Right lobe of liver (tissue), 6 donors: Measurements from ENCODE around the gene VPS8. TPM values are rescaled to one million over a fixed set of nuclear protein-coding genes. Genes with fewer than 3 reads are reported as not detected.

ENCODE experiments used
- ATAC-seq, 4 donors: fragments of 200-7000 bp; cut with Tn5 transposase; one replicate each; pipeline ENCODE4 v1.9.1; 2020; ENCODE audit warnings: mild to moderate bottlenecking in 4 of 4, moderate library complexity in 4 of 4
- DNase-seq, 3 donors: peaks; one replicate each; pipeline ENCODE4 v3.0.0-alpha.2; 2020
- H3K27ac ChIP-seq, 3 donors: fragments of 200-600 bp; one replicate each; pipeline ENCODE4 v1.8.0; 2022
- H3K27me3 ChIP-seq, 2 donors: fragments of 200-600 bp; one replicate each; pipeline ENCODE4 v1.8.0; 2022
- H3K36me3 ChIP-seq, 4 donors: fragments of 200-600 bp; sonication (generic) in 1 of 4; one replicate each; pipeline versions ENCODE4 v1.5.1 to v1.8.0; 2017 to 2022; ENCODE audit warnings: control low read depth in 1 of 4
- H3K4me1 ChIP-seq, 4 donors: fragments of 200-600 bp; sonication (generic) in 1 of 4; one replicate each; pipeline versions ENCODE4 v1.5.1 to v1.8.0; 2017 to 2022; ENCODE audit warnings: control low read depth in 1 of 4
- H3K4me3 ChIP-seq, 3 donors: fragments of 200-600 bp; one replicate each; pipeline ENCODE4 v1.8.0; 2022
- H3K9me3 ChIP-seq, 4 donors: fragments of 200-600 bp; sonication (generic) in 1 of 4; one replicate each; pipeline versions ENCODE4 v1.5.1 to v1.8.0; 2017 to 2022; ENCODE audit warnings: control low read depth in 1 of 4
- CTCF ChIP-seq, 4 donors: fragments of 200-600 bp in 3 of 4; fragments of 450-650 bp in 1 of 4; IDR thresholded peaks; one replicate each; pipeline versions ENCODE4 v1.5.1 to v1.8.0; 2016 to 2022; ENCODE audit warnings: antibody characterized with exemption in 4 of 4, mild to moderate bottlenecking in 2 of 4
- POLR2A ChIP-seq: fragments of 450-650 bp; IDR thresholded peaks from one replicate; pipeline ENCODE4 v1.6.1; 2017; ENCODE audit warnings: antibody characterized with exemption, mild to moderate bottlenecking
- WGBS: methylation state at CpG from one replicate; pipeline ENCODE4 v1.1.6; 2018; ENCODE audit warnings: low coverage, low lambda C conversion rate; ENCODE audit not compliant: insufficient coverage; ENCODE audit errors: missing lambda C conversion rate; 5-methylcytosine and 5-hydroxymethylcytosine counted together
- intact Hi-C, 2 donors: fragments of 100-400 bp; cut with DNase I; formaldehyde crosslinking; loops; one replicate each; pipeline versions ENCODE4 v1.11.2 to v1.14.1; 2022
- total RNA-seq, 6 experiments: library from RNA; depleted of rRNA in 2 of 6; stranded (reverse); fragments of >200 nt in 2 of 6; fragmentation: NEBNext Ultra II Directional in 3 of 6; extraction: Animal tissue kit (Norgen Biotek cat#: 25700) in 3 of 6; gene quantifications; one replicate each; pipeline versions ENCODE4 v1.1.0 to v1.2.4, GENCODE V29; 2016 to 2023
- donor health status: DM: no; HTN: yes; CAD: no.
- donor health status: DM: no; HTN: no; CAD: no.
- donor health status: DM: no; HTN: no; CAD: no.
- donor health status: DM: no; HTN: yes; CAD: no.
- donor health status: DM: no; HTN: yes; CAD: no.

Gene VPS8
- total RNA-seq, 6 experiments from 2014 or later = 20.4 to 24.5 (median 21.3) TPM

- Histone ChIP-seq H3K4me3 (no peak overlapping the region), H3K27ac (no peak overlapping the region), H3K4me1 (no peaks in the 10 kb centered on the region), H3K27me3 (no peaks in the 10 kb centered on the region), H3K9me3 (no peaks in the 10 kb centered on the region), H3K36me3 (no peaks in the 10 kb centered on the region)
- TF ChIP-seq POLR2A (no peak), CTCF (IDR thresholded peaks at IDR 0.05) (no peak)
- intact Hi-C loops = no loop called here
- no peak for ATAC-seq
- 67% methylated on average over 2 of the region's 2 CpGs for WGBS
- DNase-seq = no peak
Observed at GRCh38 chr3:185058796-185059195, 246.8 kb downstream of the VPS8 start.

GRCh38 chr3:185059766-185060165 lies 247.8 kb downstream of the VPS8 start:
- ATAC-seq = peak in 2 of 4 donors; percentile 21 to 39

GRCh38 chr3:185060655-185061054 lies 248.7 kb downstream of the VPS8 start:
- no CpG with 5 or more reads among the region's 2 CpGs for WGBS
- Histone ChIP-seq H3K9me3 (no peaks in the 10 kb centered on the region), H3K4me1 (no peaks in the 10 kb centered on the region), H3K36me3 (no peaks in the 10 kb centered on the region), H3K27ac (no peak overlapping the region), H3K4me3 (no peak overlapping the region), H3K27me3 (no peaks in the 10 kb centered on the region)
- TF ChIP-seq POLR2A (no peak), CTCF (IDR thresholded peaks at IDR 0.05) (no peak)
- no peak for ATAC-seq
- intact Hi-C loops = no loop called here
- no peak for DNase-seq

More at GRCh38 chr3:185059766-185060165, 247.8 kb downstream of the VPS8 start:
- Histone ChIP-seq H3K36me3 (no peaks in the 10 kb centered on the region), H3K27me3 (no peaks in the 10 kb centered on the region), H3K9me3 (no peaks in the 10 kb centered on the region), H3K4me3 (no peak overlapping the region), H3K4me1 (no peaks in the 10 kb centered on the region), H3K27ac (no peak overlapping the region)
- TF ChIP-seq POLR2A (no peak), CTCF (IDR thresholded peaks at IDR 0.05) (no peak)
- no peak for DNase-seq
- intact Hi-C loops = no loop called here
- WGBS = 41% methylated on average over 2 of the region's 2 CpGs

GRCh38 chr3:185062191-185062590 lies 250.2 kb downstream of the VPS8 start:
- TF ChIP-seq CTCF (IDR thresholded peaks at IDR 0.05) (no peak), POLR2A (no peak)
- Histone ChIP-seq H3K36me3 (no peaks in the 10 kb centered on the region), H3K27me3 (no peaks in the 10 kb centered on the region), H3K27ac (no peak overlapping the region), H3K9me3 (no peaks in the 10 kb centered on the region), H3K4me1 (no peaks in the 10 kb centered on the region), H3K4me3 (no peak overlapping the region)
- intact Hi-C loops = no loop called here
- no peak for DNase-seq
- ATAC-seq = no peak

GRCh38 chr3:185063431-185063830 lies 251.5 kb downstream of the VPS8 start:
- Histone ChIP-seq H3K4me1 (no peaks in the 10 kb centered on the region), H3K27me3 (no peaks in the 10 kb centered on the region), H3K4me3 (no peak overlapping the region), H3K27ac (no peak overlapping the region), H3K36me3 (no peaks in the 10 kb centered on the region), H3K9me3 (no peaks in the 10 kb centered on the region)
- TF ChIP-seq CTCF (IDR thresholded peaks at IDR 0.05) (no peak), POLR2A (no peak)
- ATAC-seq (no peak), DNase-seq (no peak)
- 76% methylated on average over 3 of the region's 3 CpGs for WGBS
- intact Hi-C loops = no loop called here
